Measurements from ENCODE around the gene ADGRG2. TPM values are rescaled to one million over a fixed set of nuclear protein-coding genes. Genes with fewer than 3 reads are reported as not detected.

ADGRG2 gene
- total RNA-seq, 1 experiment from 2014 or later: not detected

DNA sequence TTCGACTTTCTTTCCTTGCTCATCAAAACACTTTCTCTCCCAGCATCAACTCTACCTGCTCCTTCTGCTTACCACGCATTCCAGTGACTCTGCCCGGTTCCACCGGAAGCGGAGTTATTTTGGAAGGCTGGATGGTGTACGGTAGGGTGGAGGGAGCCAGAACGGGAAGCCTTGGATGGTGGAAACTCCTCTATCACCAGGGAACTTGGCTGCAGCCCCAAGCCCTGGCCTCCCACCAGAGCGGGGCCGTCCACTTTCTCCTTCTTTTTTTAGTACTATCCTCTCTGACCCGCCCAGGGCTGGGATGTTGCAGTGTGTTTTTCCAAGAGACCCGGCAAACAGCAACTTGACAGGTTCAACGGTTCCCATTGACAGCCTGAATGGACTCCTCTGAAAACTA lies 27.6 kb downstream of the ADGRG2 start:
- no peaks in the 10 kb centered on the region for H3K4me1 ChIP-seq (ENCODE audit: control insufficient read depth in 1 of 2, insufficient read depth in 2 of 2, low read length in 2 of 2)
- H3K4me3 ChIP-seq (replicated peaks in 1 of 2; ENCODE audit: low read depth in 1 of 2, low read length in 2 of 2): no peak overlapping the region
- no peaks in the 10 kb centered on the region for H4K20me1 ChIP-seq (ENCODE audit: insufficient read depth)
- no TSS peak for BruUV-seq (replicated peaks)
- ChIA-PET POLR2A (no interaction called here), CTCF (no interaction called here), RAD21 (ENCODE audit: low non-redundant PET in 1 of 2, low total read pairs in 2 of 2, uncharacterized antibody in 2 of 2, unreplicated experiment in 2 of 2) (no interaction called here)
- intact Hi-C loops (cut with micrococcal nuclease): no loop called here
- ATAC-seq (no peak), DNase-seq (ENCODE audit: low read depth, low spot score) (no peak)
- no peak overlapping the region for H3K9ac ChIP-seq (ENCODE audit: low read length)
- H3K27me3 ChIP-seq (ENCODE audit: insufficient read depth, low read length): no peaks in the 10 kb centered on the region
- H3K27ac ChIP-seq (ENCODE audit: low read depth, low read length): no peak overlapping the region
- TF ChIP-seq EGR1 (IDR thresholded peaks at IDR 0.05; ENCODE audit: low read depth) (no peak), POLR2AphosphoS5 (IDR thresholded peaks at IDR 0.05; ENCODE audit: low read depth, low read length) (no peak)
- H3K4me2 ChIP-seq (ENCODE audit: low read length): no peak overlapping the region
- H3K9me3 ChIP-seq (ENCODE audit: control insufficient read depth in 1 of 2, insufficient read depth in 1 of 2, low read depth in 1 of 2, low read length in 2 of 2): no peaks in the 10 kb centered on the region
- no peaks in the 10 kb centered on the region for H3K36me3 ChIP-seq (ENCODE audit: control insufficient read depth in 1 of 2, insufficient read depth in 2 of 2, low read length in 2 of 2)
- H3K9me2 ChIP-seq (ENCODE audit: insufficient read depth): no peaks in the 10 kb centered on the region
- no peaks in the 10 kb centered on the region for H3K79me2 ChIP-seq (ENCODE audit: insufficient read depth, low read length)
- no peak overlapping the region for H2AFZ ChIP-seq (ENCODE audit: low read depth, low read length, poor library complexity, severe bottlenecking)

DNA sequence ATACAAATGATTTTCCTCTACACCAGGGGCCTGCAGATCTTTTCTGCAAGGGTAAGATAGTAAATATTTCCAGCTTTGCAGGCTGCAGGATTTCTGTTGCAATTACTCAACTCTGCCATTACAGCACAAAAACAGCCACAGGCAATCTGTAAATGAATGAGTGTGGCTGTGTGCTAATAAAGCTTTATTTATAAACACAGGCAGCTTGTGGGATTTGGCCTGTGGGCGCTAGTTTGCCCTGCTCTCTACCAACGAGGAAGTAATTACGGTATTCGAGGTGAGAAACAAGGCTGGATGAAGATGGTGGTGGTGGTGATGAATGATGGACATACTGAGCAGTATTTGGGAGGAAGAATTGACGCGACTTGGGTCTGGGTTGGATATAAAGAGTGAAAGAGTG lies 30.7 kb downstream of the ADGRG2 start:
- intact Hi-C loops (cut with micrococcal nuclease): no loop called here
- ChIA-PET CTCF (no interaction called here), POLR2A (interaction anchor here (0.7 kb wide), 1 partner anchor 414 kb away, joined by 3 read pairs; no protein-coding TSS in a partner anchor)

More for the DNA sequence above, 30.7 kb downstream of the ADGRG2 start:
- no TSS peak for BruUV-seq (replicated peaks)
- H3K4me3 ChIP-seq (replicated peaks in 1 of 2; ENCODE audit: low read depth in 1 of 2, low read length in 2 of 2): no peak overlapping the region
- no peaks in the 10 kb centered on the region for H3K9me3 ChIP-seq (ENCODE audit: control insufficient read depth in 1 of 2, insufficient read depth in 1 of 2, low read depth in 1 of 2, low read length in 2 of 2)
- H3K9ac ChIP-seq (ENCODE audit: low read length): no peak overlapping the region
- H3K27me3 ChIP-seq (ENCODE audit: insufficient read depth, low read length): no peaks in the 10 kb centered on the region
- H3K27ac ChIP-seq (ENCODE audit: low read depth, low read length): no peak overlapping the region
- no peak overlapping the region for H3K4me2 ChIP-seq (ENCODE audit: low read length)
- ATAC-seq (no peak), DNase-seq (ENCODE audit: low read depth, low spot score) (no peak)
- no peaks in the 10 kb centered on the region for H3K36me3 ChIP-seq (ENCODE audit: control insufficient read depth in 1 of 2, insufficient read depth in 2 of 2, low read length in 2 of 2)
- RAD21 ChIA-PET (ENCODE audit: low non-redundant PET in 1 of 2, low total read pairs in 2 of 2, uncharacterized antibody in 2 of 2, unreplicated experiment in 2 of 2): no interaction called here
- TF ChIP-seq JUND (IDR thresholded peaks at IDR 0.05) (no peak), EZH2phosphoT487 (IDR thresholded peaks at IDR 0.05; ENCODE audit: borderline replicate concordance) (no peak), EZH2 (IDR thresholded peaks at IDR 0.05) (no peak), ELF1 (IDR thresholded peaks at IDR 0.05; ENCODE audit: borderline replicate concordance, low read depth) (no peak), POLR2A (IDR thresholded peaks at IDR 0.05; ENCODE audit: borderline replicate concordance, extremely low read depth, insufficient read depth, insufficient read length) (no peak), POLR2AphosphoS5 (IDR thresholded peaks at IDR 0.05; ENCODE audit: low read depth, low read length) (no peak), SIN3A (IDR thresholded peaks at IDR 0.05; ENCODE audit: low read depth) (no peak), FOSL1 (IDR thresholded peaks at IDR 0.05; ENCODE audit: low read depth) (no peak), YY1 (IDR thresholded peaks at IDR 0.05; ENCODE audit: extremely low read depth, insufficient replicate concordance, low read depth, low read length) (no peak), ZFX (IDR thresholded peaks at IDR 0.05) (no peak)
- TF ChIP-seq, protein P1, sequence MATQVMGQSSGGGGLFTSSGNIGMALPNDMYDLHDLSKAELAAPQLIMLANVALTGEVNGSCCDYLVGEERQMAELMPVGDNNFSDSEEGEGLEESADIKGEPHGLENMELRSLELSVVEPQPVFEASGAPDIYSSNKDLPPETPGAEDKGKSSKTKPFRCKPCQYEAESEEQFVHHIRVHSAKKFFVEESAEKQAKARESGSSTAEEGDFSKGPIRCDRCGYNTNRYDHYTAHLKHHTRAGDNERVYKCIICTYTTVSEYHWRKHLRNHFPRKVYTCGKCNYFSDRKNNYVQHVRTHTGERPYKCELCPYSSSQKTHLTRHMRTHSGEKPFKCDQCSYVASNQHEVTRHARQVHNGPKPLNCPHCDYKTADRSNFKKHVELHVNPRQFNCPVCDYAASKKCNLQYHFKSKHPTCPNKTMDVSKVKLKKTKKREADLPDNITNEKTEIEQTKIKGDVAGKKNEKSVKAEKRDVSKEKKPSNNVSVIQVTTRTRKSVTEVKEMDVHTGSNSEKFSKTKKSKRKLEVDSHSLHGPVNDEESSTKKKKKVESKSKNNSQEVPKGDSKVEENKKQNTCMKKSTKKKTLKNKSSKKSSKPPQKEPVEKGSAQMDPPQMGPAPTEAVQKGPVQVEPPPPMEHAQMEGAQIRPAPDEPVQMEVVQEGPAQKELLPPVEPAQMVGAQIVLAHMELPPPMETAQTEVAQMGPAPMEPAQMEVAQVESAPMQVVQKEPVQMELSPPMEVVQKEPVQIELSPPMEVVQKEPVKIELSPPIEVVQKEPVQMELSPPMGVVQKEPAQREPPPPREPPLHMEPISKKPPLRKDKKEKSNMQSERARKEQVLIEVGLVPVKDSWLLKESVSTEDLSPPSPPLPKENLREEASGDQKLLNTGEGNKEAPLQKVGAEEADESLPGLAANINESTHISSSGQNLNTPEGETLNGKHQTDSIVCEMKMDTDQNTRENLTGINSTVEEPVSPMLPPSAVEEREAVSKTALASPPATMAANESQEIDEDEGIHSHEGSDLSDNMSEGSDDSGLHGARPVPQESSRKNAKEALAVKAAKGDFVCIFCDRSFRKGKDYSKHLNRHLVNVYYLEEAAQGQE (IDR thresholded peaks at IDR 0.05; ENCODE audit: low read depth): no peak
- H2AFZ ChIP-seq (ENCODE audit: low read depth, low read length, poor library complexity, severe bottlenecking): no peak overlapping the region
- no peaks in the 10 kb centered on the region for H3K79me2 ChIP-seq (ENCODE audit: insufficient read depth, low read length)
- H3K4me1 ChIP-seq (ENCODE audit: control insufficient read depth in 1 of 2, insufficient read depth in 2 of 2, low read length in 2 of 2): no peaks in the 10 kb centered on the region
- H4K20me1 ChIP-seq (ENCODE audit: insufficient read depth): no peaks in the 10 kb centered on the region
- no peaks in the 10 kb centered on the region for H3K9me2 ChIP-seq (ENCODE audit: insufficient read depth)

All from HCT116 (cell line).